Chondrocyte (in vitro differentiated cells): ENCODE results near the gene TMIGD2. TPM values are rescaled to one million over a fixed set of nuclear protein-coding genes. Genes with fewer than 3 reads are reported as not detected.
"Not testable (repeated sequence)": the region's sequence is repeated elsewhere in the genome, so short reads cannot be mapped to it uniquely, and the experiment has no call there.

ENCODE experiments used
- DNase-seq: peaks from one replicate; pipeline ENCODE4 v3.0.0; 2021; ENCODE audit warnings: mixed read lengths, low spot score
- H3K27ac Mint-ChIP-seq: one replicate; pipeline ENCODE4 v1.8.0; 2021; ENCODE audit warnings: mild to moderate bottlenecking, moderate library complexity, mixed read lengths; ENCODE audit not compliant: unreplicated experiment
- H3K27me3 Mint-ChIP-seq: 2 replicates; pipeline ENCODE4 v1.8.0; 2021; ENCODE audit warnings: low read depth, mixed read lengths
- H3K36me3 Mint-ChIP-seq: 2 replicates; pipeline ENCODE4 v1.8.0; 2021; ENCODE audit warnings: low read depth, mixed read lengths
- H3K4me1 Mint-ChIP-seq: 2 replicates; pipeline ENCODE4 v1.8.0; 2021; ENCODE audit warnings: low read depth, mild to moderate bottlenecking, mixed read lengths
- H3K4me3 Mint-ChIP-seq: one replicate; pipeline ENCODE4 v1.8.0; 2021; ENCODE audit warnings: mild to moderate bottlenecking, moderate library complexity, mixed read lengths; ENCODE audit not compliant: unreplicated experiment
- H3K9me3 Mint-ChIP-seq: 2 replicates; pipeline ENCODE4 v1.8.0; 2021; ENCODE audit warnings: low read depth, mixed read lengths
- long read RNA-seq: library from polyadenylated mRNA; stranded (forward); transcript quantifications from one replicate; pipeline ENCODE4 v2.0.0, GENCODE V29; 2021
- total RNA-seq: library from RNA; stranded (reverse); gene quantifications from 3 replicates; pipeline ENCODE4 v1.2.1, GENCODE V29; 2021
- TF ChIP-seq, protein P1 (sequence below): fragments of 200-600 bp; sonication (generic); IDR thresholded peaks from 2 replicates; pipeline ENCODE4 v1.5.0; 2021; ENCODE audit warnings: antibody characterized with exemption, mild to moderate bottlenecking, moderate library complexity

TMIGD2 gene
- total RNA-seq: not detected in 3 replicates
- long read RNA-seq: 0 reads

GRCh38 chr19:4302243-4302640 is at the start of gene TMIGD2:
Gene TMIGD2, minus strand, starts transcription at chr19:4302389. Its CDS starts 4 bp downstream, at chr19:4302385.
- H3K4me3 Mint-ChIP-seq: no peak within 1 kb of the TSS
- TF ChIP-seq, protein P1, sequence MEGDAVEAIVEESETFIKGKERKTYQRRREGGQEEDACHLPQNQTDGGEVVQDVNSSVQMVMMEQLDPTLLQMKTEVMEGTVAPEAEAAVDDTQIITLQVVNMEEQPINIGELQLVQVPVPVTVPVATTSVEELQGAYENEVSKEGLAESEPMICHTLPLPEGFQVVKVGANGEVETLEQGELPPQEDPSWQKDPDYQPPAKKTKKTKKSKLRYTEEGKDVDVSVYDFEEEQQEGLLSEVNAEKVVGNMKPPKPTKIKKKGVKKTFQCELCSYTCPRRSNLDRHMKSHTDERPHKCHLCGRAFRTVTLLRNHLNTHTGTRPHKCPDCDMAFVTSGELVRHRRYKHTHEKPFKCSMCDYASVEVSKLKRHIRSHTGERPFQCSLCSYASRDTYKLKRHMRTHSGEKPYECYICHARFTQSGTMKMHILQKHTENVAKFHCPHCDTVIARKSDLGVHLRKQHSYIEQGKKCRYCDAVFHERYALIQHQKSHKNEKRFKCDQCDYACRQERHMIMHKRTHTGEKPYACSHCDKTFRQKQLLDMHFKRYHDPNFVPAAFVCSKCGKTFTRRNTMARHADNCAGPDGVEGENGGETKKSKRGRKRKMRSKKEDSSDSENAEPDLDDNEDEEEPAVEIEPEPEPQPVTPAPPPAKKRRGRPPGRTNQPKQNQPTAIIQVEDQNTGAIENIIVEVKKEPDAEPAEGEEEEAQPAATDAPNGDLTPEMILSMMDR: no peak

GRCh38 chr19:4350726-4351125 is 48.5 kb upstream of the TMIGD2 start:
- Mint-ChIP-seq H3K36me3 (peaks cover 4% of the 10 kb centered on the region), H3K27ac (no peak overlapping the region), H3K9me3 (no peaks in the 10 kb centered on the region), H3K4me3 (no peak overlapping the region), H3K4me1 (no peaks in the 10 kb centered on the region), H3K27me3 (no peaks in the 10 kb centered on the region)
- DNase-seq: no peak
- TF ChIP-seq, protein P1: no peak

More at GRCh38 chr19:4302243-4302640, at the start of gene TMIGD2:
- no peak for DNase-seq
- H3K27me3 Mint-ChIP-seq: no peaks in the 10 kb centered on the region
- H3K27ac Mint-ChIP-seq: no peak within 1 kb of the TSS
- peaks cover 2% of the 10 kb centered on the region for H3K36me3 Mint-ChIP-seq
- H3K9me3 Mint-ChIP-seq: no peaks in the 10 kb centered on the region
- H3K4me1 Mint-ChIP-seq: peaks cover 2% of the 10 kb centered on the region

- no peak overlapping the region for H3K27ac Mint-ChIP-seq
- H3K4me1 Mint-ChIP-seq: no peaks in the 10 kb centered on the region
- TF ChIP-seq, protein P1: no peak
- H3K36me3 Mint-ChIP-seq: peaks cover 4% of the 10 kb centered on the region
- no peak for DNase-seq
- H3K27me3 Mint-ChIP-seq: no peaks in the 10 kb centered on the region
- no peaks in the 10 kb centered on the region for H3K9me3 Mint-ChIP-seq
- no peak overlapping the region for H3K4me3 Mint-ChIP-seq
These were observed 47.9 kb upstream of the TMIGD2 start for GRCh38 chr19:4350111-4350510.

DNA sequence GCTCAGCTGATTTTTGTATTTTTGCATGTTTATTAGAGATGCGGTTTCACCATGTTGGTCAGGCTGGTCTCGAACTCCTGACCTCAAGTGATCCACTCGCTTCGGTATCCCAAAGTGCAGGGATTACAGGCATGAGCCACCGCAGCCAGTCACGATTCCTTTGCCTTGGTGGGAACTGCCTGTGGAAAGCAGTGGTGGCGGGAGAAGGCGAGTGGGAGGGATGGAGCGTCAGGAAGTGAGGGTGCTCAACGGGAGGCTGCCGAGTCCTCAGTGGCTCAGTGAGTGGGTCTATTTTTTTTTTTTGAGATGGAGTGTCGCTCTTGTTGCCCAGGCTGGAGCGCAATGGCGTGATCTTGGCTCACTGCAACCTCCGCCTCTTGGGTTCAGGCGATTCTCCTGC is 47.0 kb upstream of the TMIGD2 start:
- H3K27ac Mint-ChIP-seq, H3K4me1 Mint-ChIP-seq, H3K27me3 Mint-ChIP-seq, H3K9me3 Mint-ChIP-seq, H3K4me3 Mint-ChIP-seq, H3K36me3 Mint-ChIP-seq, DNase-seq: not testable (repeated sequence)

- Mint-ChIP-seq H3K36me3 (peaks cover 4% of the 10 kb centered on the region), H3K4me3 (no peak overlapping the region), H3K27ac (no peak overlapping the region), H3K4me1 (peaks cover 6% of the 10 kb centered on the region), H3K9me3 (no peaks in the 10 kb centered on the region), H3K27me3 (no peaks in the 10 kb centered on the region)
- TF ChIP-seq, protein P1: no peak
- DNase-seq: no peak
These were observed 45.3 kb upstream of the TMIGD2 start for GRCh38 chr19:4347521-4347920.

GRCh38 chr19:4346020-4346383 is 43.8 kb upstream of the TMIGD2 start:
- Mint-ChIP-seq H3K27me3 (no peaks in the 10 kb centered on the region), H3K36me3 (peaks cover 4% of the 10 kb centered on the region), H3K4me3 (no peak overlapping the region), H3K4me1 (peaks cover 10% of the 10 kb centered on the region), H3K9me3 (no peaks in the 10 kb centered on the region), H3K27ac (no peak overlapping the region)
- TF ChIP-seq, protein P1: no peak
- DNase-seq: no peak
